Central memory CD4-positive, alpha-beta T cell (primary cell): ENCODE data around the gene HEPACAM2.
A peak's percentile ranks its signal among the peaks of the same experiment; 100 is the strongest.

Experiments used
- DNase-seq: peaks from one replicate; pipeline ENCODE4 v3.0.0; 2022

HEPACAM2 gene

DNA sequence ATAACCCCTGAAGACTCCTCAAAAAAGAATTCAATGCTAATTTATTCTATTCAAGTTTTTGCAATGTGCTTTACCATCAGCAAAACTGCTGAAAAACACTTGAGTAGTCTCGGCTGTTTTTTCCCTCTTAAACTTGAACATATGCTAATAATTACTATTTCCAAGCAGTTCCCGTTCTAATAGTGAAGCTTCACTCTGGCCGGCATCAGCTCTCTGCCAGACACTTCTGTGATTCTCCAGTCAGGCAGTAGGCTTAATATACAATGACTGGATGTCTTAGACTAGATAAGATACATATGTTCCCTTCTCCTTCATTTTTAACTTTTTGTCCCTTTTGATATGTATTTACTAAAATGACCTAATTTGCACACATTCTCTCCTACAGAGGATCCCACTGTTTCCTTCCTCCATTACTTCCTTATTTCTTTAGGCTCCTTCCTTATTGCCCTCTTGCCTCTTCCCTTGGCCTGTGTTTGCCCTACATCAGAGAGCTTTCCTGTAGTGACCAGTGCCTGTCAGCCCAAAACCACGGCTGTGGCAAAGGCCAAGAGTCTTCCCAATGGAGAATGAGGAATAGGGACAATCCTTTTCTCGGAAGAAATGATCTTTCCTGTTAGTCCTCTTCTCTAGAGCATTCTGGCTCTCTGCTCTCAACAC is 23.5 kb downstream of the HEPACAM2 start:
- DNase-seq = no peak

DNA sequence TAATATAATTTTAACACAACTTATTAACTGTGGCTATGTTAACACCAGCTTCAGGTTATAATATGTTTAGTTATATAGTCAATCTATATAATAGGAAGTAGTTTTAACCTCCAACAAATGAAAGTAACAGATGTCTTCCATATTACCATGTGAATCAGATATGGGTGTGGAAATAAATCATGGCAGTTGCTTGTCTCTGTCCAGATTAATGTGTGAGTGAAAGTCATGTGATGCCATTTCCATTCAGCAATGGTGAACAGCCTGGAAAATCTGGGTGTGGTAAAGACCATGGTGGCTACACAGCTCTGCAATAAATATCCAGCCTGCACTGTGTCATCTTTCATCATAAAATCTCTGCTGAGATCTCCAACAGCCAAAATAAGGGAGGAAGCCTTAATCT is 27.8 kb downstream of the HEPACAM2 start:
- no peak for DNase-seq

DNA sequence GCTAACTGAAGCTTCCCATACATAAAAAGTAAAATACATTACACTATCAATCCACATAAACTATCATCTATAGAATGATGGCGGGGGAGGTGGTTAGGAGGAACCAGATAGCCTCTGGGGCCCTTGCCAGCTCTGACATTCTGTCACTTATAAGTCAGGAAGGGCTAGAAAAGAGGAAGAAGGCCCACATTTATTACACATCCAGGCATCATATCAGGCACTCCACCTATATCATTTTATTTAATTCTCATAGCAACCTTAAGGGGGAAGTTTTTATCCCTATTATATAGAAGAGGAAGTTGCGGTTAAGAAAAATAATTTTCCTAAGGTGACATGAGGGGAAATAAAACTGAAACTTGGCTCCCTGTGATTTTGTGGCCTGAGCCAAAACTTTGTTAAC is 29.9 kb downstream of the HEPACAM2 start:
- no peak for DNase-seq

DNA sequence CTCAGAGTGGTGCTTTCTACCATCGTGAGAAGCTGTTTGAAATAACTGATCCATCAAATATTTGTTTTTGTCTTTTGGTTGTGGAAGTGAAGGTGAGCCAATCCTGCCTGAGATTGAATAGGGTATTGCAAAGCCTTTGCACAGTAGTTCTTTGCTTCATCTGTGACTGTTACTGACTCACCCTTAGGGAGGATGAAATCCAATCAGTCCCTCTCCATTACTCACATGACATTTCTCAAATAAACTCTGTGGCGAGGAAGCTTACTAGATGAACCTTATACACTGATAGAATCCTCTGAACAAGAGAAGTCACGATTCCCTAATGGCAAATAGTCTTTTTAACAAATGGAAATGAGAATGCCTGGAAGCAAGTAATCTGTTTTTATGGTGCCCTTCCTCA is 31.9 kb downstream of the HEPACAM2 start:
- DNase-seq = no peak

DNA sequence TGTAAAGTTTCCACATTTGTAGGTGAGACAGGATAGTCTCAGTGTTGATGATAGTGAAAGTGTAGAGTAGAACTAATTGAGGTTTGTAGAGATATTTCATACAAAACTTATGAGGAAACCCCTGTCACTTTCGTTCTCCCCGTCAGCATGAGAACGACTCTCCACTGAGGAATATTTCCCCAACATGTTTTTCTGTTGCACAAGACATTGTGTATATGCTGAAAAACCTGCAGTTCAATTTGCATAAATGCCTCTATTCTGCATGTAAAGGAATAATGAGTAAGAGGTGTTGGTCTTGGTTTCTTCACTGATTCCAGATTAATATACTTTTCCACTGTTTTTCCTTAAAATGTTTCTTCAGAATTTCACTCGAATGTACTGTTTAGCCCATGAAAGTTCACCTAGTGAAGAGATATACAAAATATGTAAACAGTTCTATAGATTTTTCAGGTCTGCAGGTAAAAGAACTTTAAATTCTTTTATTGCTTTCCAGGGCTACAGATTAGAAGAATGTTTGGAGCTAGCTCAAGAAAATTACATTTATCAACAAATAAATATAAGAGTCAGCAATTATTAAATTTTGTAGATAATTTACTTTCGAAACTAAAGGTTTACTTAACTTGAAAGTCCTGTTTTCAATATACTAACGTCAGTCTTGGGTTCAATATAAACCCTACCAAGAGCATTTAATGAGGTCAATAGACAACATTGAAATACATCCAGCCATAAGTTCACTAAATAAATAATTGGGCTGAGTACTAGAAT is 37.2 kb downstream of the HEPACAM2 start:
- DNase-seq = no peak

DNA sequence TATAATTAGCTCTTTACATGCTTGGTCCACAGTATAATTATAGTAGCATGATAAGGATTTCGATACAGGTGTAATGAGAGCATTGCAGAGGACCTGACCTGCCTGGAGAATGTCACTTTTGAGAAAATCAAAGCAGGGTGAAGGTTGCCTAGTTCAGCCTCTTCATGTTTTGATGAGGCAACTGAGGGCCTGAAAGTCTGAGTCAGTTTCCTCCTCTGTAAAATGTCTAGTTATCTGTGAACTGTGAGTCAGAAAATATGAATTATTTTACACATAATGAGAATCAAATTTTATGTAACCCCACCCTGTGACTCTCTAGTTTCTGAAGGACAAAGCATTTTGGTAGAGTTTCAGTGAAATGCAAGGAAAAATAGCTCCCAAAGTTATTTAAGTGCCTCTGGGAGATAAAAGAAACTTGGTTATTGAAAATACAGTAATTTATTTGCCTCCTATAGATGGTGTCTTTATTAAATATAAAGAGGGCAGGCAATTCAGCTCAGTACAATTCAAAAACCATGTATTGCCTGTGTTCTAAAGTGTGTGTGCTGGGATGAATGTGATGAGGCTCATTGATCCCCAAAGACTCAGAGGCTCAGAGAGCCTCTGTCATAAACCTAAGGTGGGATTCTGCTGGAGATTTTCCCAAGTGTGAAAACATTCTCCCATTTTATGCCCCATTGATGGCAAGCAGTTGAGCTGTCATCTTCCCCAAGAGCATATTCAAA is 40.8 kb downstream of the HEPACAM2 start:
- DNase-seq = no peak

DNA sequence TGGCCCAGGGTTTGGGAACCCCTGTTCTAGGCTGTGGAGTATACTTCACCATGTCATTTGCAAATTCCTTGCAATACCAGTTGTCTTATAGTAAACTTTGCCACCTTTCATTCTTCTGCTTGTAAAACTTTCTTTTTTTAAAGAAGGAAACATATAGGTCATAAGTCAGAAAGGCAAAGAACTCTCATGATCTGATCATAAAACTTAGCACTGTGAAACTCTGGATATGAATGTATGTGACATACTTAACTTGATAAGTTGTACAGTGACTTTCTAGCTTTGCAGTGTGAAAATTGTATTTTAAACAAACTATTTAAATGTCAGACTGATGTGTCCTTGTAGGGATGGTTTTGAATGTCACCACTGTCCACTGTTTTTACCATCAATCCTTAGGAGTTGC is 47.1 kb downstream of the HEPACAM2 start:
- DNase-seq = no peak

DNA sequence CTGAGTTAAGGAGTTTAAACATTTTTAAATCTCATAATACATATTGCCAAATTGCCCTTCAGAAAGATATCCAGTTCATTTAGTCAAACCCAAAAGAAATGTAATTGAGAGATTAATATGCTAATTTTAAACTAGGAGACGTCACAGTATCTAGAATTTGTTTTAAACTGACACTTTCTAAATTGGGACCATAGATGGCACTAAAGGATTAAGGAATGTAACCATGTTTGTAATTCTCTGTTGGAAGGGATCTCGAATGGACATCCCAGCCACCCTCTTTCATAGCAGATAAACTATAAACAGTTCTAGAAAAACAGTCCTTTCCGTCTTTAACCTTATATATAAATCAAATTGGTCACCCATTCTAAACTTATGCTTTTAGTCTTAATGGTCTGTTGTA is 48.1 kb downstream of the HEPACAM2 start:
- no peak for DNase-seq

DNA sequence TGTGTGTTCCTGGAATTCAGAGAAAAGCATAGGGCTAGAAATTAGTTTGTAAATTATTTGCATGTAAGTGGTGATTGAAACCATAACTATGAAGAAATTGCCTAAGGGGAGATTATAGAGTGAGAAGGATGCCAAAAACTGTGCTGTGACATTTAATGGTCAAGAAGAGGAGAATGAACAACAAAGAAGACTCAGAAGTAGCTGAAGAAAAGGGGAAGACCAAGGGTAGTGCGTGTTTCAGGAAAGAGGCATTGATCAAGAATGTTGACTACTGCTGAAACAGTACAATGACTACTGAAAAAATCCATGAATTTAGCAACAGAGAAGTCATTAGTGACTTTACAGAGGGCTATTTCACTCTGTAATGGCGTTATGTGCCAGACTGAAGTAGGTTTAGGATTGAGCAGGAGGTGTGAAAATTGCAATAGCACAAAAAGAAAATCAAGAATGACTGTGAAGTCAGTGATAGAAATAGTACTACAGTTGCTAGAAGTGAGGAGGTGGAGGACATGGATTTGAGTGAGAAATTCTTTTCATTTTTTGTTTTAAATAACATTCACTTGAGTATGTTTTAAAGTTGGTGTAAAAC is 49.2 kb downstream of the HEPACAM2 start:
- no peak for DNase-seq

DNA sequence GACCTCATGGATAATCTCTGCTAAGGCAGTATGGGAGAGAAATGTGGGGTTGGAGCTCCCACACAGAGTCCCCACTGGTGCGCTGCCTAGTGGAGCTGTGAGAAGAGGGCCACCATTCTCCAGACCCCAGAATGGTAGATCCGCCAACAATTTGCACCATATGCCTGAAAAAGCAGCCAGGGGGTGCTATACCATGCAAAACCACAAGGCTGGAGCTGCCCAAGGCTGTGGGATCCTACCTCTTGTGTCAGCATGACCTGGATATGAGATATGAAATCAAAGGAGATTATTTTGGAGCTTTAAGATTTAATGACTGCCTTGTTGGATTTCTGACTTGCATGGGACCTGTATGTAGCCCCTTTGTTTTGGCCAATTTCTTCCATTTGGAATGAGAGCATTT is 51.0 kb downstream of the HEPACAM2 start:
- DNase-seq = no peak

DNA sequence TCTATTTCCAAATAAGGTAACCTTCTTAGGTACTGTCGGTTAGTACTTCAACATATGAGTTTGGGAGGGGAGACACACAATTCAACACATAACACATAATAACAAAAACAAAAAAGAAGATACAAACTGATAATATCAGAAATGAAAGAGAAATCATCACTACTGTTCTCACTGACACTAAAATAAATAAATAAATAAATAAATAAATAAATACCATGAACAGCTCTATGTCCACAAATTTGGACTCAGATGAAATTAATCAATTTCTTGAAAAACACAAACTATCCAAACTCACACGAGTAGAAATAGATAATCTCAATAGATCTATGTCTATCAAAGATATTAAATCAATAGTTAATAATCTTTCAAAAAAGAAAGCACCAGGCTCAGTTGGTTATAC is 53.6 kb downstream of the HEPACAM2 start:
- DNase-seq = no peak

DNA sequence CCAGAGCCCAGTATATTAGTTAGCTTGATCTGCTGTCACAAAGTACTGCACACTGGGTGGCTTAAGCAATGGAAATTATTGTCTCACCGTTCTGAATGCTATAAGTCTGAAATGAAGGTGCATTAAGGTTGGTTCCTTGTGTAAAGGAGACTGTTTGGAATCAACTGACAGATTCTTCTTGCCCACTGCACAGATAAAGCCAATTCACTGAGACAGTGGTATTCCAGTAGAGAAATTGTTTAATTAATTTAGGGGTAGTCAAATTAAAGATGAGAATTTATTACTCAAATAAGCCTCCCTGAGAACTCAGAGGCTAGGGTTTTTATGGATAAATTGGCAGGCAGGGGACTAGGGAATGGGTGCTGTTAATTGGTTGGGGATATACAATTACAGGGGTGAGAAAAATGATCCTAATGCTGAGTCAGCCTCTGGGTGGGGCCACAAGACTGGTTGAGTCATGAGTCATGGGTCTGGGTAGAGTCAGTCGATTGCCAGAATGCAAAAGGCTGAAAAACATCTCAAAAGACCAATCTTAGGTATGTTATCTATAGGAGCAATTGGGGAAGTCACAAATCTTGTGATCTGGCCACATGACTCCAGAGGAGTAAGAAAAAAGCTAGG is 54.6 kb downstream of the HEPACAM2 start:
- DNase-seq = no peak

DNA sequence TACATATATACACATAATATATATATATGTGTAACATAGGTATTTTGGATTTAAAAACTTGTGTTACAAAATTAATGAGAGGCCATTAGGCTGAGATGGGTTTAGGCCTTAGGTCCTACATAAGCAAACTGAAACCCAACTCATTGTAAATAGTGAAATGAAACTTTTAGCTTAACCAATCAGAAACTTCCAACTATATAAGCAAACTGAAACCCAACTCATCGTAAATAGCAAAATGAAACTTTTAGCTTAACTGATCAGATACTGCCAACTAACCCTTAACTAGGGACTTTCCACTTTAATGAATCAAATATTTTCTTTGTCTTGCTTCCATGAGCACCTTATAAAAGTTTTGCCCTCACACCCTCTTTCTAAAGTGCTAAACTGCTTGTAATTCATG is 60.8 kb downstream of the HEPACAM2 start:
- peak; percentile 8 for DNase-seq

DNA sequence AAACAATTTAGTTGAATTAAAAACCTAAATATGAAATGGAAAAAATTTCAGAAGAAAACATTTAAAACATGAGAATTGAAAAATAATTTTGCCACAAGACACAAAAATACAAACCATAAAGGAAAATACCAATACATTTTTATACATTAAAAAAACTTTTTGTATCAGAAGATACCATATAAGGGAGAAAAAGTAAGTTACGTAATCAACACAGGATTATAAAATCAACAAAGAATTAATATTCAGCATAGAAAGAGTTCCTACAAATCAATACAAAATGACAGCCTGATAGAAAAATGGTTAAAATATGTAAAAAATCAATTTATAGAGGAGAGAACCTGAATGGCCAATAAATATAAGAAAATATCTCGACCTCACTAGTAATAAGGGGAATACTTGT is 61.5 kb downstream of the HEPACAM2 start:
- DNase-seq = no peak

DNA sequence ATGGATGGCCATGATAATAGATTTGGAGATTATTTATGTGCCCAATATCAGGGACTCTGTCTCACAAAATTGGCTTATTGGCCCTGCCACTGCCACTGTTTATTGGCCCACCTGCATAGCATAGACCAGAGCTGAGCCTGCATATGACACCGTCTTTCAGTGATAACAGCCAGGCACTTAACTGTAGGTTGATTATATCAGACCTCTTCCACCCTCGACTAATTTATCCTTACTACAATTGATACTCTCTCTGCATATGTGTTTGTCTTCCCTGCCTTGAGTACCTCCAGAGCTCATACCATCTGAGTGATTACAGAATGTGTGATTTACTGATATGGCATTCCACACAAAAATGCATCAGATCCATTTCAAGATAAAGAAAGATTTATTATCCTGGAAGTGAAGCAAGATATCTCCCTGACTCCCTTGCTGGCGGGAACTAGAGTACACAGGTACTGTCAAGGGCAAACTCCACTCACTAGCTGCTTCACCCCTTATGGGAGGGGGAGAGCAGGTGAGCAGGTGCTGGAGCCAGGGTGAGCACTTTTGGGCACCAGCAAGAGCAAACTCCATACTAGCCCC is 65.0 kb downstream of the HEPACAM2 start:
- no peak for DNase-seq

DNA sequence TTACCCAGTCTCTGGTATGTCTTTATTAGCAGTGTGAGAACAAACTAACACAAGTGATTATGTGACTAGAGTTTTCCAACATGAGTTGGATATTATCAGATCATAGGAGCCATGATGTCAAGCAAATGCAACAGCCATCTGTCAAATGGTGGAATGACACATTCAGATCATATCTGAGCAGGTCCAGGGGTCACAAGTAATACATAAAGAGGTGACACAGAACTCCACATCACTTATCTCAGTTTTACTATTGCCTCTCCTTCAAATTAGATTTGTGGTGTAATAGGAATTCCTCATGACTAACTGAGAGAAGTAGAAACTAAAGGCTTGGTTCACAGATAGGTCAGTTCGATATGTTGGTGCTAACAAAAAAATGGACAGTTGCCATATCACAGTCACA is 65.9 kb downstream of the HEPACAM2 start:
- no peak for DNase-seq

DNA sequence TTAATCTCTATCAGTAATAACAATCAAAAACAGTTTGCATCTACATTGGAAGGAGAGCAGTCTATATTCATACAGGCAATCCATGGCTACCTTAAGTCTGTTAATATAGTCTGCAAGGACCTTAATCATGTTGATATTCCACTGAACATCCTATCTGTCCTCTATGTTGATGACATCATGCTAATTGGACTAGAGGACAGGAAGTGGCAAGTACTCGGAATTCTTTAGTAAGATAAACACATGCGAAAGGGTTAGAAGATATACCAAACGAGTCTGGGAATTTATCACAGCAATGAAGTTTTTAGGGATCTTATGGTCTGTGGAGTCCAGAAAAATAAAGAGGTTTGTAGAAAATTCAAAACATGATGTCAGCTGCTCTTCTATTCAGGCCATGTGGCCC is 66.8 kb downstream of the HEPACAM2 start:
- no peak for DNase-seq

DNA sequence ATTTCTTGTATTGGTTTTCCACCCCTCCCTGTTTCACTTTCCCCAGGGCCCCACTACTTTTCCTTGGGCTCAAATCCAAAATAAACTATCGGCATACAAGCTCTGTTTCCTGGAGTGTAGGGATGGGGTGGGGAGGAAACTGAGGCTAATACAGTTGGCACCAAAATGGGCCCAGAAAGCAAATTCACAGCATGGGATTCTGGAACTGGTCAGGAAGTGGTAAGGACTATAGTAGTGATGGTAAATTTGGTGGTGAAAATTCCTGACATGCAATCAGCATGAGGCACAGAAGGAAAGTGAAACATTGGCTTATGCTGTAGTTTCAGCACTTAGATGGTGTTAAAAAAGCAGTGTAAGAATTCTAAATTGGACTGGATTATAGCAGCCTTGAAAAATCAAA is 69.4 kb downstream of the HEPACAM2 start:
- no peak for DNase-seq

DNA sequence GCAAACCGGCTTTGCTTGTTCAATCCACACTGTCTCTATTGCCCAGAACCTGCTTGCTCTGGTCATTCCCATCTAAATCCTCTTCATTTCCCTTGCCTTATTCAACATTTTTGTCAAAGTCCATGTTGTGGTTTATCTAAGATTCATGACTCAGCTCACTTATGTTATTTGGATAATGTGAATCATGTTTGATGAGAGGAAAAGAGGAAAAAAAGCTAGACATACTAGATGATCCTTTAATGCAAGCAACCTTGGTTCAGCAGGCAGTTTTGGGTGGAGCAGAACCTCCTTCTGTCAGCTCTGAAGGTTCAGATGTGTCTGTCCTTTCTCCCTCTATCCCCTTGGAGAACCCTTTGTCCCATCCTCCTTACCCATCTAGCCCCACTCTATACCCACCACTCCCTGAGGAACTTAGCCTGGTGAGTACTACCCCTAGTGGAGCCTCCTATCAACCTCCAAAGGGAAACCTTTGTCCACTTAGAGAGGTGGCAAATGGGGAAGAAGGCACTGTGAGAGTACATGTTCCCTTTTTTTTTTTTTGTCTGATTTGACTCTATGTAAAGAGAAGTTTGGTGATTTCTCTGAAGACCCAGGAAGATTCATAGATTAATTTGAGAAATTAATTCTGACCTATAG is 76.0 kb downstream of the HEPACAM2 start:
- DNase-seq = no peak

DNA sequence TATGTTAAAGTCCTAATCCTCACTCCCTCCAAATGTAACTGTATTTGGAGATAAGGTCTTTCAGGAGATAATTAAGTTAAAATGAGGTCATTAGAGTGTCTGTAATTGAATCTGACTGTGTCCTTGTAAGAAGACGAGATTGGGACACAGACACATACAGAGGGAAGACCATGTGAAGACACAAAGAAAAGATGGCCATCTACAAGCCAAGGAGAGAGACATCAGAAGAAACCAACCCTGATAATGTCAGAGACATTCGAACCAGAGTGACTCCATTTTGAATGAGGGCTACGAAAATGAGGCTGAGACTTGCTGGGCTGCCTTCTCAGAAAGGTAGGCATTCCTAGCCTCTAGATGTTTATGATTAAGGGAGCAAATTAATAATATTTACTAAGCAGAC is 77.5 kb downstream of the HEPACAM2 start:
- DNase-seq = no peak

DNA sequence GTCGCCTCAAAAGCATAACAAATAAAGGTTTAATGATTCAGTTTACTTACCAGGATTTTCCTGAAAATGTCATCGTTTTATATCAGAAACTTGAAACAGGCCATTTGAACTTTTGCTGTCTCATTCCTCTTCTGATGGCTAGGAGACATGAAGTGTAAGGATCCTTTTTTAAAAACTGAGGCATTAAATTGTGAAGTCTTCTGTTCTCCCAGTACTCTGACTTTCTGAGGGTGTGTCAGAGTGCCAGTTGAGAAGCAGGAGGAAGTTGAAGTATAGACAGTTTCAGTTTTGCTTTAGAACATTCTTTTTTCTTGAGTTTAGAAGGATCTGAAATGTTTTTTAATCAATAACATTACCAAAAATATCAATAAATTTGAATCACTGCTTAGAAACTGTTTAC is 78.1 kb downstream of the HEPACAM2 start, which contains the start of gene SAMD9L:
TSS of gene SAMD9L (minus strand) at position 242 of the 400 bp plus-strand sequence. CDS start 12,414 bp downstream, outside the sequence.
- DNase-seq = peak; percentile 22

DNA sequence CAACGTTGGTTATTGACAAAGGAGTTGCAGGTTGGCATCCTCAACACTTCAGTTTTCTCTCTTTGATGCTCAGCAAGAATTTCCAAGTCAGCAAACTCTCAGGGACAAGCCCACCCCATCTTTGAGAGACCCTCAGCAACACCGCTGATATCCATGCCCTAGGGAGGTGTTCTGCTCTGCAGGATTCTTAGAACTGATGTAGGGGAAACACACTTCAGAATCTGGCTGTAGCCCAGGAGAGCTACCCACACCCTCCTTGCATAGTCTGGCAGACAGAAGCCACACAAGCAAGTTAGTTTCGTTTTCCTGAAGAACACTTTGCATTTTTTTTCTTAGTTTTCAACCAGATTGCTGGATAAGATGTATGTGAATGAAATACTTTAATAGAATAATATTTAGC is 78.9 kb downstream of the HEPACAM2 start:
- DNase-seq = peak; percentile 39
